ENCODE data around the gene GPC5.

- TF ChIP-seq CTCF (IDR thresholded peaks at IDR 0.05) (no peak), EZH2 (IDR thresholded peaks at IDR 0.05) (no peak)
Observed at GRCh38 chr13:92218615-92219014, 820.2 kb downstream of the GPC5 start.
